OCI-LY3 (cell line): Measurements from ENCODE around the gene NDUFA13.

Experiments
- EZH2phosphoT487 ChIP-seq: fragments of 200-600 bp; shearing (Covaris generic); IDR thresholded peaks from 2 replicates; pipeline ENCODE4 v1.6.1; 2018; ENCODE audit warnings: antibody characterized with exemption, mixed run types, low read depth
- TF ChIP-seq, protein P1 (sequence below): fragments of 200-600, 300-600 bp; sonication (generic); IDR thresholded peaks from 2 replicates; pipeline ENCODE4 v1.5.1; 2014; ENCODE audit warnings: antibody characterized with exemption, low read length, low read depth

DNA sequence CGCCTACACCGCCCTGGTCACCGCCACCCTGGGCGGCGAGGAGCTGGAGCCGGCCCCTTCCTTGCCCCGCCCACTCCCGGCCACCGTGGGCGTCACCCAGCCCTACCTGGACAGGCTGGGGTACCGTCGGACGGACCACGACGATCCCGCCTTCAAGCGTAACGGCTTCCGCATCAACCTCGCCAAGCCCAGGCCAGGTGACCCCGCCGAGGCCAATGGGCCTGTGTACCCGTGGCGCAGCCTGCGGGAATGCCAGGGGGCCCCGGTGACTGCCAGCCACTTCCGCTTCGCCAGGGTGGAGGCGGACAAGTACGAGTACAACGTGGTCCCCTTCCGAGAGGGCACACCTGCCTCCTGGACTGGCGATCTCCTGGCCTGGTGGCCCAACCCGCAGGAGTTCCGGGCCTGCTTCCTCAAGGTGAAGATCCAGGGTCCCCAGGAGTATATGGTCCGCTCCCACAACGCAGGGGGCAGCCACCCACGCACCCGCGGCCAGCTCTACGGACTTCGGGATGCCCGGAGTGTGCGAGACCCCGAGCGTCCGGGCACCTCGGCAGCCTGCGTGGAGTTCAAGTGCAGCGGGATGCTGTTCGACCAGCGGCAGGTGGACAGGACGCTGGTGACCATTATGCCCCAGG, 29.0 kb downstream of the NDUFA13 start:
- TF ChIP-seq EZH2phosphoT487, result no peak
- TF ChIP-seq, protein P1, sequence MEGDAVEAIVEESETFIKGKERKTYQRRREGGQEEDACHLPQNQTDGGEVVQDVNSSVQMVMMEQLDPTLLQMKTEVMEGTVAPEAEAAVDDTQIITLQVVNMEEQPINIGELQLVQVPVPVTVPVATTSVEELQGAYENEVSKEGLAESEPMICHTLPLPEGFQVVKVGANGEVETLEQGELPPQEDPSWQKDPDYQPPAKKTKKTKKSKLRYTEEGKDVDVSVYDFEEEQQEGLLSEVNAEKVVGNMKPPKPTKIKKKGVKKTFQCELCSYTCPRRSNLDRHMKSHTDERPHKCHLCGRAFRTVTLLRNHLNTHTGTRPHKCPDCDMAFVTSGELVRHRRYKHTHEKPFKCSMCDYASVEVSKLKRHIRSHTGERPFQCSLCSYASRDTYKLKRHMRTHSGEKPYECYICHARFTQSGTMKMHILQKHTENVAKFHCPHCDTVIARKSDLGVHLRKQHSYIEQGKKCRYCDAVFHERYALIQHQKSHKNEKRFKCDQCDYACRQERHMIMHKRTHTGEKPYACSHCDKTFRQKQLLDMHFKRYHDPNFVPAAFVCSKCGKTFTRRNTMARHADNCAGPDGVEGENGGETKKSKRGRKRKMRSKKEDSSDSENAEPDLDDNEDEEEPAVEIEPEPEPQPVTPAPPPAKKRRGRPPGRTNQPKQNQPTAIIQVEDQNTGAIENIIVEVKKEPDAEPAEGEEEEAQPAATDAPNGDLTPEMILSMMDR, result no peak
